Measurements from ENCODE around the gene NREP.

NREP gene

GRCh38 chr5:111782216-111782615 lies 25.2 kb upstream of the NREP start:
- no peak for DNase-seq (ENCODE audit: insufficient read length)
- TF ChIP-seq POLR2AphosphoS5 (IDR thresholded peaks at IDR 0.05; ENCODE audit: low read depth, low read length) (no peak), TAF1 (IDR thresholded peaks at IDR 0.05; ENCODE audit: borderline replicate concordance, low read depth, low read length) (no peak), POLR2A (IDR thresholded peaks at IDR 0.05; ENCODE audit: low read depth, low read length) (no peak)
- FAIRE-seq = no peak

GRCh38 chr5:111781200-111781599 lies 24.2 kb upstream of the NREP start:
- DNase-seq (ENCODE audit: insufficient read length) (no peak), FAIRE-seq (no peak)
- TF ChIP-seq POLR2AphosphoS5 (IDR thresholded peaks at IDR 0.05; ENCODE audit: low read depth, low read length) = no peak
- no peak for TF ChIP-seq POLR2A (IDR thresholded peaks at IDR 0.05; ENCODE audit: low read depth, low read length)
- TF ChIP-seq TAF1 (IDR thresholded peaks at IDR 0.05; ENCODE audit: borderline replicate concordance, low read depth, low read length) = no peak

GRCh38 chr5:111779922-111780292 lies 22.9 kb upstream of the NREP start:
- DNase-seq (ENCODE audit: insufficient read length) (no peak), FAIRE-seq (no peak)
- TF ChIP-seq POLR2AphosphoS5 (IDR thresholded peaks at IDR 0.05; ENCODE audit: low read depth, low read length) (no peak), TAF1 (IDR thresholded peaks at IDR 0.05; ENCODE audit: borderline replicate concordance, low read depth, low read length) (no peak), POLR2A (IDR thresholded peaks at IDR 0.05; ENCODE audit: low read depth, low read length) (no peak)

GRCh38 chr5:111779260-111779921 lies 22.4 kb upstream of the NREP start:
- DNase-seq (ENCODE audit: insufficient read length) (no peak), FAIRE-seq (no peak)
- TF ChIP-seq POLR2AphosphoS5 (IDR thresholded peaks at IDR 0.05; ENCODE audit: low read depth, low read length) = no peak
- TF ChIP-seq TAF1 (IDR thresholded peaks at IDR 0.05; ENCODE audit: borderline replicate concordance, low read depth, low read length) = no peak

GRCh38 chr5:111776913-111777781 lies 20.2 kb upstream of the NREP start:
- FAIRE-seq (no peak), DNase-seq (ENCODE audit: insufficient read length) (no peak)
- TF ChIP-seq TAF1 (IDR thresholded peaks at IDR 0.05; ENCODE audit: borderline replicate concordance, low read depth, low read length) (no peak), POLR2A (IDR thresholded peaks at IDR 0.05; ENCODE audit: low read depth, low read length) (no peak), POLR2AphosphoS5 (IDR thresholded peaks at IDR 0.05; ENCODE audit: low read depth, low read length) (no peak)

- FAIRE-seq = no peak
- DNase-seq (ENCODE audit: insufficient read length) = no peak
- TF ChIP-seq POLR2A (IDR thresholded peaks at IDR 0.05; ENCODE audit: low read depth, low read length) = no peak
- no peak for TF ChIP-seq TAF1 (IDR thresholded peaks at IDR 0.05; ENCODE audit: borderline replicate concordance, low read depth, low read length)
- no peak for TF ChIP-seq POLR2AphosphoS5 (IDR thresholded peaks at IDR 0.05; ENCODE audit: low read depth, low read length)
Observed at GRCh38 chr5:111775224-111775623, 18.2 kb upstream of the NREP start.

- DNase-seq (ENCODE audit: insufficient read length) (no peak), FAIRE-seq (no peak)
- TF ChIP-seq POLR2A (IDR thresholded peaks at IDR 0.05; ENCODE audit: low read depth, low read length) = no peak
- TF ChIP-seq TAF1 (IDR thresholded peaks at IDR 0.05; ENCODE audit: borderline replicate concordance, low read depth, low read length) = no peak
- TF ChIP-seq POLR2AphosphoS5 (IDR thresholded peaks at IDR 0.05; ENCODE audit: low read depth, low read length) = no peak
Observed at GRCh38 chr5:111774525-111774924, 17.5 kb upstream of the NREP start.

- DNase-seq (ENCODE audit: insufficient read length) = no peak
- TF ChIP-seq TAF1 (IDR thresholded peaks at IDR 0.05; ENCODE audit: borderline replicate concordance, low read depth, low read length) (no peak), POLR2A (IDR thresholded peaks at IDR 0.05; ENCODE audit: low read depth, low read length) (no peak), POLR2AphosphoS5 (IDR thresholded peaks at IDR 0.05; ENCODE audit: low read depth, low read length) (no peak)
- no peak for FAIRE-seq
Observed at GRCh38 chr5:111772456-111773122, 15.6 kb upstream of the NREP start.

GRCh38 chr5:111769541-111769940 lies 12.5 kb upstream of the NREP start:
- FAIRE-seq = no peak
- DNase-seq (ENCODE audit: insufficient read length) = no peak
- TF ChIP-seq POLR2A (IDR thresholded peaks at IDR 0.05; ENCODE audit: low read depth, low read length) (no peak), POLR2AphosphoS5 (IDR thresholded peaks at IDR 0.05; ENCODE audit: low read depth, low read length) (no peak), TAF1 (IDR thresholded peaks at IDR 0.05; ENCODE audit: borderline replicate concordance, low read depth, low read length) (no peak)

GRCh38 chr5:111765613-111766571 lies 8.9 kb upstream of the NREP start:
- FAIRE-seq (no peak), DNase-seq (ENCODE audit: insufficient read length) (no peak)
- TF ChIP-seq TAF1 (IDR thresholded peaks at IDR 0.05; ENCODE audit: borderline replicate concordance, low read depth, low read length) (no peak), POLR2A (IDR thresholded peaks at IDR 0.05; ENCODE audit: low read depth, low read length) (no peak), POLR2AphosphoS5 (IDR thresholded peaks at IDR 0.05; ENCODE audit: low read depth, low read length) (no peak)

- DNase-seq (ENCODE audit: insufficient read length) (no peak), FAIRE-seq (no peak)
- TF ChIP-seq POLR2AphosphoS5 (IDR thresholded peaks at IDR 0.05; ENCODE audit: low read depth, low read length) (no peak), POLR2A (IDR thresholded peaks at IDR 0.05; ENCODE audit: low read depth, low read length) (no peak), TAF1 (IDR thresholded peaks at IDR 0.05; ENCODE audit: borderline replicate concordance, low read depth, low read length) (no peak)
Observed at GRCh38 chr5:111764019-111764418, 7.0 kb upstream of the NREP start.
